DMS153 (cell line): ENCODE results near the gene RIC1.
"Not testable (repeated sequence)": the region's sequence is repeated elsewhere in the genome, so short reads cannot be mapped to it uniquely, and the experiment has no call there.

Experiments
- DNase-seq: peaks from one replicate; lab custom pipeline; 2025; lab: John Stamatoyannopoulos, UW

The RIC1 gene, protein sequence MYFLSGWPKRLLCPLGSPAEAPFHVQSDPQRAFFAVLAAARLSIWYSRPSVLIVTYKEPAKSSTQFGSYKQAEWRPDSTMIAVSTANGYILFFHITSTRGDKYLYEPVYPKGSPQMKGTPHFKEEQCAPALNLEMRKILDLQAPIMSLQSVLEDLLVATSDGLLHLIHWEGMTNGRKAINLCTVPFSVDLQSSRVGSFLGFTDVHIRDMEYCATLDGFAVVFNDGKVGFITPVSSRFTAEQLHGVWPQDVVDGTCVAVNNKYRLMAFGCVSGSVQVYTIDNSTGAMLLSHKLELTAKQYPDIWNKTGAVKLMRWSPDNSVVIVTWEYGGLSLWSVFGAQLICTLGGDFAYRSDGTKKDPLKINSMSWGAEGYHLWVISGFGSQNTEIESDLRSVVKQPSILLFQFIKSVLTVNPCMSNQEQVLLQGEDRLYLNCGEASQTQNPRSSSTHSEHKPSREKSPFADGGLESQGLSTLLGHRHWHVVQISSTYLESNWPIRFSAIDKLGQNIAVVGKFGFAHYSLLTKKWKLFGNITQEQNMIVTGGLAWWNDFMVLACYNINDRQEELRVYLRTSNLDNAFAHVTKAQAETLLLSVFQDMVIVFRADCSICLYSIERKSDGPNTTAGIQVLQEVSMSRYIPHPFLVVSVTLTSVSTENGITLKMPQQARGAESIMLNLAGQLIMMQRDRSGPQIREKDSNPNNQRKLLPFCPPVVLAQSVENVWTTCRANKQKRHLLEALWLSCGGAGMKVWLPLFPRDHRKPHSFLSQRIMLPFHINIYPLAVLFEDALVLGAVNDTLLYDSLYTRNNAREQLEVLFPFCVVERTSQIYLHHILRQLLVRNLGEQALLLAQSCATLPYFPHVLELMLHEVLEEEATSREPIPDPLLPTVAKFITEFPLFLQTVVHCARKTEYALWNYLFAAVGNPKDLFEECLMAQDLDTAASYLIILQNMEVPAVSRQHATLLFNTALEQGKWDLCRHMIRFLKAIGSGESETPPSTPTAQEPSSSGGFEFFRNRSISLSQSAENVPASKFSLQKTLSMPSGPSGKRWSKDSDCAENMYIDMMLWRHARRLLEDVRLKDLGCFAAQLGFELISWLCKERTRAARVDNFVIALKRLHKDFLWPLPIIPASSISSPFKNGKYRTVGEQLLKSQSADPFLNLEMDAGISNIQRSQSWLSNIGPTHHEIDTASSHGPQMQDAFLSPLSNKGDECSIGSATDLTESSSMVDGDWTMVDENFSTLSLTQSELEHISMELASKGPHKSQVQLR (N-terminal part only)

DNA sequence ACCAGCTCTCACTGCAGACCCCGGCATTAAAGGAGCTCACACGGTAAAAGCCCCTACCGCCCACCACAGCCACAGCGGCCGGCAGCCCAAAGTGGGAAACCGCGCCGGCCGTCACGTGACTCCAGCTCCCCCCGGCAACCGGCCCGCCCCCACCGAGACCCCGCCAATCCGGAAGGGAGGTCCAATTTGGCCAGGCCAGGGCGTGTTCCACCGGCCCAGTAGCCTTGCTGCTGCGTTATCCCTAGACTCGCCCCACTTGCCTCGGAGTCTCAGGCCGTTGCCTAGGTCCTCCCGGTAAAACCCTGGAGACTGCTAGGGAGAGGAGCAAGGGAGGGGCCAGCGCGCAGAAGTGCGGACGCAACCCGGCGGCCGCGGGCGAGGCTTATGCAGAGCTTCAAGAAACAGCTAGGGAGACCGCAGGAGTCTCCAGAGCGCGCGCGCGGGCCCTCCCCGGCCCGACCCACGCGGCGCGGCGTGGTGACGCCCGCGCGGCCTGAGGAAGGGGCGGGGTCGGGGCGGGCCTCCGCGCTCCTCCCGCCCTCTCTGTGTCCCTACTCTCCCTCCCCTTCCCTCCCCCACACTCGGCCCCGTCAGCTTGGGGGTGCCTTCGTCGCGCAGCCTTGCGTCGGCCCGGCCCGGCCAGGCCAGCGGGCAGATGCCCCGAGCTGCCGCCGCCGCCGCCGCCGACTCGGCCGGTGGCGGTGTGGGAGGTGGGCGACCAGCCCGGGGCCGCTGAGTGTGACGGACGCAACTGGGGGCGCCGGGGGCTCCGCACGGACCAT is at the start of gene RIC1:
RIC1 (plus strand) TSS at position 578 of the 782 bp plus-strand sequence; CDS start at position 781, 203 bp downstream.
- peak; percentile 78 for DNase-seq

DNA sequence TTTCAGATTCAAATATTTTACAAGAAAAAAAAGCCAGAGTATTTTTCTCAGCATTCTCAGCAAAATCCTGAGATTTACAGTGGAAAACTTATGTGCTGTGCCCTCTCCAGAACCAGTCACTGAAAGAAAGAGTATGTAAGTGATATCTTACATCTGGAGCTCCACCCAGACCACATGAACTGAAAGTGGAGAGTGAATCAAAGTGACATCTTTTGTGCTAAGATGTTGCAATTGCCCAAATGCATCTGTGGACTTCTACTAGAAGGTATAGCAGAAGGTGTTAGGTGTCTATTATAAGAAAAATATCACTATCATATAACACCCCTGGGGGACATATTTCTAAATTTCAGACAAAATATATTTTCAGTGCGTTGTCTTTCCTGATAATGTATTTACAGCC is 49.0 kb upstream of the RIC1 start:
- DNase-seq: no peak

DNA sequence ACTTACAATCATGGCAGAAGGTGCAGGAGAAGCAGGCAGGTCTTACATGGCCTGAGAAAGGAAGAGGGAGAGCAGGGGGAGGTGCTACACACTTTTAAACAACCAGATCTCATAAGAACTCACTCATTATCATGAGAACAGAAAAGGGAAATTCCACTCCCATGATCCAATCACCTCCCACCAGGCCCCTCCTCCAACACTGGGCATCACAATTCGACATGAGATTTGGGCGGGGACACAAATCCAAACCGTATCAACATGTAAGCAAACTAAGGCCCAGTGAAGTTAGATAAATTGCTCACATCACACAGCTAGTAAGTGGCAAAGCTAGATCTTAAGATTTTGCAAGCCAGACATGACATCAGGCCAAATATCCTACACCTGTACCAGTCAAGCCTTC is 48.3 kb upstream of the RIC1 start:
- no peak for DNase-seq

DNA sequence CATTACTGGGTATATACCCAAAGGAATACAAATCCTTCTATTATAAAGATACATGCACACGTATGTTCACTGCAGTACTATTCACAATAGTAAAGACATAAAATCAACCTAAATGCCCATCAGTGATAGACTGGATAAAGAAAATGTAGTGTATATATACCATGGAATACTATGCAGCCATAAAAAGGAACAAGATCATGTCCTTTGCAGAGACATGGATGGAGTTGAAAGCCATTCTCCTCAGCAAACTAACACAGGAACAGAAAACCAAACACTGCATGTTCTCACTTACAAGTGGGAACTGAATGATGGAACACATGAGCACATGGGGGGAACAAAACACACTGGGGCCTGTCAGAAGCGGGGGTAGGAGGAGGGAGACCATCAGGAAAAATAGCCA is 47.2 kb upstream of the RIC1 start:
- DNase-seq: not testable (repeated sequence)

DNA sequence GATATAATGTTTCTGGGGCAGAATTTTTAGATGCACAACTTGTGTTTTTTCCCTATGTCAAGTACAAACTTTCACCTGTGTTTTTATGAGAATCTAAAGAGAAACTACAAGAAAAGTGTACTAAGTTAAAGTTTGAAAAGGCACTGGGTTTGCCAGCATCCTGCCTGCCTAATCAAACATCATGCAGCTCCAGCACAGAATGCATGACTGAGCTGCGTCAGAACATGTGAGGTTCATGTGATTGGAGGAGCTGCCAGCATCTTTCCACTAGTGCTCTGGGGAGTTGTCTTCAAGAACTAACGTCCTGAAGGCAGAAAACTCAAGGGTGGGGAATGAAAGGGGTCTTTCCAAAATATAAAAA is 46.1 kb upstream of the RIC1 start:
- DNase-seq: no peak

DNA sequence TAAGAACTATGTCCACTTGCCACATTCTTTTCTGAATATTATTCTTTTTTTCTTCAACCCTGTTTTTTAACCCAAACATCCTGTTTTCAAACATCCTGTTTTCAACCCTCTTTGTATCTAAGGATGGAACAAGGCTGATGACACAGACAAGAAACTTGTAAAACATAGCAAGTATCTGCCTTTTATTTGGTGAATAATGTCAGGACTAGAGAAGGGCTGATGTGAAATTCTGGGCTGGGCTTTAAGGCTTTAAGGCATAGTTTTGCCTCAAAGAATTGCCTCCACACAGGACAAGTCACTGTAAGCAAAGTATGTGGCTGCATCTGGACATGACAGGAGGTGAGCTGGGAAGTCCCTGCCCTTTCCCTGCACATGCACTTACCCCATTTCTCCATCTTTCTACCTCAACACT is 42.5 kb upstream of the RIC1 start:
- DNase-seq: no peak

DNA sequence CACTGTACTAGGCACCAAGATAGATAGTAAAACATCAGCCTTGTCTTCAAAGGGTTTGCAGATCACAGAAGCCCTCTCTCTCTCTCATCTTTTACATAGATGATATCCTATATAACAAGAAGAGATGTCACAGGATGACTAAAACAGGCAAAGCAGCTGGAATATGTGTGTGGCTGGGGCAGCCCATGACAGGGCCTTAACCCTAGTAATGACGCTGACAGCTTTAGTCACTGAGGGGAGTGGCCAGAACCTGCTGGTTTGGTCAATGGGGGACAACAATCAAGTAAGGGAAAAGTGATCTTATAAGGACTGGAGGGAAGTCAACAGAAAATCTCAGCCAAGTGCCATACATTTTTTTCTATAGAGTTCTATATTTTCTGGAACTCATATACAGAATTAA is 41.9 kb upstream of the RIC1 start:
- no peak for DNase-seq

DNA sequence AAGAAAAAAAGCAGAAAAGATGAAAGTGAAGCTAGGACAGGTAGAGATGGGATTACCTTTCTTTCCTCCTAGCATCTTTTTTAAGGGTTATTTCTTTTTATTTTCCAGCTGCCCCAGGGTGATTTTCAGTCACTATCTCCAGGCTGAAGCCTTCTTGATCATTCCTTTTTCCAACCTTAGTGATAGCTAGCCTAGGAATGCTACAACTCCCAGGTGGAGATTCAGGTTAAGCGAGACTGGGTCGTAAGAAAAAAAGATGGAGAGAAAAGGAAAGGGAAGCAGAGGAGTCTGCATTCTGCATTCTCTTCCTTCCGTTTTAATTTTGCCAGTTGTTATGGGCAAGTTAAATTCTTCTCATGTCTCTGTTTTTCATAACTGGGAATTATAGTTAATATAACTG is 36.7 kb upstream of the RIC1 start:
- no peak for DNase-seq

DNA sequence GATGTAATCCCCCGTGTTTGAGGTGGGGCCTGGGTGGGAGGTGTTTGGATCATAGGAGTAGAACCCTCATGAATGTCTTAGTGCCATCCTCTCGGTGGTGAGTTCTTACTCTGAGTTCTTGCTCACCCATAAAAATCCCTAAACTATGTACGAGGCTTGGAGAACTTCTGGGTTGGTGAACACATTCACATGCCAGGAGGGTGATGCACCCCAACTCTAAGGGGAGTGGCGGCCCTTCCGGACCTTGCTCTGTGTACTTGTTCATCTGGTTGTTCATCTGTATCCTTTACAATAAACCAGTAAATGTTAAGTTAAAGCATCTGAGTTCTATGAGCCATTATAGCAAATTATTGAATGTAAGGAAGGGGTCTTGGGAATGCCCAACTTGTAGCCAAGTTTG is 36.0 kb upstream of the RIC1 start:
- no peak for DNase-seq

DNA sequence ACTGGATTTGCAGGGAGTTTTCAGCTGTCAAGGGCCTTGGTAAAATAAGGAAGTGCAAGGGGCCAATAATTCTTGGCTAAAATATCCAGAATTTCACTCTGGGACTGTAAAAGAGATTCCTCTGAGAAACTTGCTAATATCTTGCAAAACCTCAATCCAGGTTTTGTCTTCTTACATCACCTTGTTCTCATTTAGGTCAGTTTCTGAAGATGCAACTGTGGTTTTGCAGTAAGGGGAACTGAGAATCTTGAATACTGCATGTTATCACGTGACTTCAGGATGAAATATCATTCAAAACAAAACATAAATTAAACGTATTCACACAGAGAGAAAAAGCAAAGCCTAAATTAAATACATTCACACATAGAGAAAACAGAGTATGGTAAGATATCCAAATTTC is 35.0 kb upstream of the RIC1 start:
- no peak for DNase-seq

DNA sequence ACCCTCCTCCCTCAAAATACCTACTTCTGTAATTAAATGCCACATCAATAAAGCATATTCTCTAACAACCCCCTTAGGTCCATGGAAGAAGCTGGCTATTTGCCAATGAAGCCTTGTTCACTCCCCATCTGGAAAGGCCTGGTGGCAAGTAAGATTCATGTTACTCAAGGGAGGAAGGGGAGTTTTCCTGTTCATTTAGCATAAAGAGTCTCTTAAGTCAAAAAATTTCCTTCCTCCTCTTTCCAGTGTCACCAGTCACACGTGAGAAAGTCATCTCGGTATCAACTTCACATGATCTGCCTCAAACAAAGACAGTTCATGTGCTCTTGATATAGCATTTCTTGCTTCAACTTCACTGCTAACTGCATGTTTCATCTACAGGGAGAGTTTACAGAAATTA is 32.7 kb upstream of the RIC1 start:
- DNase-seq: no peak

DNA sequence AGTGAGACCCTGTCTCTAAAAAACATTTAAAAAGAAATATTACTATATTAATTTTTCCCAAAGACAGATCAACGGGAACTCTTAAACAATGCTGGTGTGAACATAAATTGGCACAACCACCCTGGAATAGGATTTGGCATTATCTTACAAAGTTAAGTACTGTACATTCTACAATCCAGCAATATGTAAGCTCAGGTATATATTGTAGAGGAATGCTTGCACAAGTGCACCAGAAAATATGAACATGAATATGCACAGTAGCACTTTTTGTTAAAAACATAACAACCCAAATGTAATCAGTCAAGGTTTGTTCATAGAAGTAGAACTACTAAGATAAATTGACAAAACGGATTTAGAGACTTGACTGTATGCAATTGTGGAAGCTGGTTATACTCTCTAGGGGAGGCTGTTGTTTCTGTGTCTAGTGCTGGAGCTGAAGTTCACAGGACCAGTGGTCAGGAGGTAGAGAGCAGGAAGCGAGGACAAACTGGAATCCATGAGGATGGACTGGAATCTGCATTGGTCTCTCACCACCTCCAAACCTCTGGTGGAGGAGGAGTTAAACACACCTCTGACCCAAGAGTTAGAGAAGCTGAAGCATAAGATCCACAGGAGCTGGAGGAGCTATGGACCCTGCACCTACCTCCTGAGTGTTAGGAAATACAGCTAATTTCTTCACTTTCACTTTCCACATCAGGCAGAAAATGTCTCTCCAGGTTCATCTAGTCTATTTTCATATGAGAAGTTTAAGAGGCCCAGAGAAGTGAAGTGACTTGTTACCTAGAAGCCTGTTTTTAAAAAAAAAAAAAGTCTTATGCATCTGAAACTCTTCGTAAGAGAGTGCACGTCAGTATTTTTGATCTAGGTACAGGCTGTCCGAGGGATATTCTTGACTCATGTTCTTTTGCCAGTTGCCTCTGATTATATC is 20.3 kb upstream of the RIC1 start:
- DNase-seq: no peak

DNA sequence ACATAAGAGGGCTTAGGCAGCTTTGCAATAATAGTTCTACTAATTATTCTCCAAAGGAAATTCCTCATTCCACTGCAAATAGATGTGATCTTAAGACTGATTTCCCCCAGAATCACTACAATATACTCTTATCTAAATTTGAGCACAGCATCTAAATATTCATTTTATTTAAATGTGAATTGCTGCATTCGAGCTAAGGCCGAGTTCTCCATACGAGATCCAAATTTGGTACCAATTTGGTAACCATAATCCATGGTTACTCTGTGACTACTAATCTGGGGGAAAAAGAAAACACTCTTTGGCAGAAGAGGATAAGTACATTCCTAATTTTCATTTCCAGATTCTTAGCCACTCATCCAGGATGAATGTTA is 19.7 kb upstream of the RIC1 start:
- DNase-seq: no peak

DNA sequence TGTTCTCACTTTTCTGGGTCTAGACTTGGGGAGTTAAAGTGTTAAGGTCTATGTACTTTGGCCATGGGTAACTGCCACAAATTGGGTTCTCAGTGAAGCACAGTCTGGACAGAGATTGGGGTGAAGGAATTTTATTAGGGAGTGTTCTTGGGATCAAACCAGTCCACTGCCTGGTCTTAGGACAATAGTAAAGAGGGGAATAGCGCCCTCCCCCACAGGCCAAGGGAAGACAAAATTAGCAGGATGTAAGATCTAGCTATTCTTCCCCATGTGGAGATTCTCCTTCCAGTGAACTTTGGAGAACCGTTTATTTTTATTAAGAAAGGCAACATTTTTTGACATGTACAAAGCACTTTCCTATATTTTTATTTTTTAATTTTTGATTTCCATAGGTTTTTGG is 18.4 kb upstream of the RIC1 start:
- DNase-seq: no peak

DNA sequence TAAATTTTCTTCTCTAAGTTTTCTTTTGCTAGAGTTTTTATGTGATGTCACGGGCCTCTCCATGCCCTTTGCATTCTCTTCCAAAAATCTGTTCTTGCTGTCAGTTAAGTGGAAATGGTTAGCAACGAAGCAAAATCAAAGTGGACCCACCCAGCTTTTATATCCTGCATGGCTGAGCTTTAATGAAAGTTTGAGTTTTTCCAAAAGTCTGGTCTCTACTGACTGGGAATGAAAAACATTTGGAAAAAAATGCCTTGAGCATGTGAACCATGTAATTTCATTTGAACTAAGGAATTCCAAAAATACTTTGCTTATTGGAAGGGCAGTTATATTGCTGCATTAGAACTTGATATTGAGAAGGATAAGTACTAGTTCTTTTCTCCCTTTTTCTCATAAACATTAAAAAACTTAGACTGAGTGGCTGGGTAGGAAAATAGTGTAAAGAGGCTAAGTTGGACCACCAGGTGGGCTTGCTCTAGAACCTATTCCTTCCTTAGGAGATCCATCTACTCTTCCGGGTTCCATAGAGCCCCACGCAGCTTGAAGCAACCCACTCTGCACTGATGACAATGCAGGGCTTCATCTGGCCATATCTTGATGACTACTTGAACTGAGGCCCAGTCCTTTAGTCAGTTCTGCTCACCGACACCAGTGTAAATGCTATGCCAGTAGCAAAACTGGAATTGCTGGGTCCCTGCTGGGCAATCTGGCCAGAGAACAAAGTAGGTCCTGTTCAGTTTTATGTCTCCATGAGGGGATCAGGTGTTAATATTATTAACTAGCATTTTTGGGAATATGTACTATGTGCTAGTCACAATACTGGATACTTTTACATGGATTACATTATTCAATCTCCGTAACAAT is 17.4 kb upstream of the RIC1 start:
- DNase-seq: no peak

DNA sequence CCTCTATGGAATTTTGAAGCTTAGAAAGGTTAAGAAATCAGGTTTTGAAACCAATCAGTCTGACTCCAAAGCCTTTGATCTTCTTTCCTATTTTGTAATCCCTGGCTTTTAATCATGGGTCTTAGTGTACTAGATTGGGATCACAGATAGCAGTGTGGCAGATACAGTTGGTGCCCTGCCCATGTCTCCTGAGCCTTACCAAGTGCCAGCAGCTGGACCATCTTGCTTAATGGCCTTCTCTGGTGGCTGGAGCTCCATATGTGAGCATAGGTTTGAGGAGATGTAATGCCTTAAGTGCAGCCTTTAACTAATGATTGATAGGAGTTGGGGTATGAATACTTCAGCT is 16.7 kb upstream of the RIC1 start:
- DNase-seq: no peak

DNA sequence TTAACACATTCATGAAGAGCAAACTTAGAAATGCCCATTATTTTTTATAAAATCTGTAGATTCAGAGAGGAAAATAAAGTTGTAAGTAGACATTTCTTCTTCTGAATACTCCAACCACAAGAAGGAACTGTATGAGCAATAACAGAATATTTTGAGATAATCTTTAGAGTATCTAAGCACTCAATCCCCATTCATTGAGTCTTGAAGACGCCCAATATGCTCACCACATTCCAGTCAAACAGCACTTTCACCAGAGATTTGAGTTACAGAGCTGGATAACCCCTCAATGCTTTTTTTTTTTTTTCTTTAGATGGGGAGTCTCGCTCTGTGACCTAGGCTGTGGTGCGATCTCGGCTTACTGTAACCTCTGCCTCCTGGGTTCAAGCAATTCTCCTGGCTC is 14.7 kb upstream of the RIC1 start:
- no peak for DNase-seq

DNA sequence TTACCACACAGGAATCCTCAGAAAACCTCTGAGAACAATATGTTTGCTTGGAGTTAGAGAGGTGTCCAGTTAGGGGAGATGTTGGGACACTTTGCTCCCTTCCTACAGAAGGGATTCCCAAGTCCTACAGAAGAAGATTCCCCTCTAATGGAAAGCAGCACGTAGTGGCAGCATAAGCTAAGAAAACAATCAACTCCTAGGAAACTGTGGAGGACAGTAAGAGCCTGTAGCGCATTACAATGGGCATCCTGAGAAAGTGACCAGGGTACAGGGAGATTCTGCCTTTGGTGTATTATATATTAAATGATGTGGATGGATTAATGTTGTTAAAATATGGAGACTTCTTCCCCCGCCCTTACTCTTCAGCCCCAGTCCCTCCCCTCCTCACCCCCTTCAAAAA is 13.9 kb upstream of the RIC1 start:
- no peak for DNase-seq

DNA sequence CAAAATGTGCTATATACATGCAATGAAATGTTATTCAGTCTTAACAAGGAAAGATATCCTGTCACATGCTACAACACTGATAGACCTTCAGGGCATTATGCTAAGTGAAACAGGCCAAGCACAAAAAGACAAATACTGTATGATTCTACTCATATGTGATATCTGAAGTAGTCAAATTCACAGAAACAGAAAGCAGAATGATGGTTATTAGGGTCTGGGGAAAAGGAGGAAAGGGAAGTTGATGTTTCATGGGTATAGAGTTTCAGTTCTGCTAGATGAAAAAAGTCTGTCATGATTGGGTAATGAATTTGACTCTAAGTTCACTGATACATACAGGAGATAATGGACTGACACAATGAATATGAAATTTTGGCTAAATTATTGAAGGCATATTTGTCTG is 11.2 kb upstream of the RIC1 start:
- DNase-seq: no peak

DNA sequence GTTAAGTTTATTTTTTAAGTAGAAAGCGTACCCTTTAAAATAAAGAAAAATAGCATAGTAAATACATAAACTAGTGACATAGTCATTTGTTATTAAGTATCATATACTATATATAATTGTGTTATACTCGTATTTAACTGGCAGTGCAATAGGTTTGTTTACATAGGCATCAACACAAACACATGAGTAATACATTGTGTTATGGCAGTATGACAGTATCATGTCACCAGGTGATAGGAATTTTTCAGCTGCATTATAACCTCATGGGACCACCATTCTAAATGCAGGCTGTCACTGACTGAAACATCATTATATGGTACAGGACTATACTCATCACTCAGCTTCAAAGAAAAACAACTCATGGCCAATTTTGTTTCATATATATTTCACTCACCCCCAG is 8.4 kb upstream of the RIC1 start:
- no peak for DNase-seq
